GM19397 (cell line): Measurements from ENCODE around the gene LY6G6D.

Source experiments
- ATAC-seq: cut with Tn5 transposase; IDR thresholded peaks from one replicate; pipeline ENCODE4 v1.9.1; 2021; ENCODE audit warnings: mild to moderate bottlenecking, moderate library complexity; ENCODE audit not compliant: unreplicated experiment

The LY6G6D gene

GRCh38 chr6:31733734-31734133 lies 18.6 kb downstream of the LY6G6D start:
- ATAC-seq: no peak

- no peak for ATAC-seq
These were observed 19.2 kb downstream of the LY6G6D start for GRCh38 chr6:31734247-31734820.

- ATAC-seq: no peak
These were observed 19.8 kb downstream of the LY6G6D start for GRCh38 chr6:31734821-31735406.

GRCh38 chr6:31736021-31736767 lies 21.0 kb downstream of the LY6G6D start, which contains the start of gene CLIC1:
TSS of gene CLIC1 (minus strand) at chr6:31736530. CDS start at chr6:31736300, 230 bp downstream.
- no peak for ATAC-seq

GRCh38 chr6:31736768-31737314 lies 21.7 kb downstream of the LY6G6D start:
- ATAC-seq: no peak

GRCh38 chr6:31737315-31737990 lies 22.3 kb downstream of the LY6G6D start:
- no peak for ATAC-seq

GRCh38 chr6:31737991-31738979 lies 23.1 kb downstream of the LY6G6D start:
- no peak for ATAC-seq

- peak; percentile 71 for ATAC-seq
These were observed 24.7 kb downstream of the LY6G6D start, which contains the start of gene MSH5 for GRCh38 chr6:31739639-31740396. TSS of gene MSH5 (plus strand) at chr6:31740005. CDS start at chr6:31740467, 462 bp downstream.

GRCh38 chr6:31740397-31741223 lies 25.5 kb downstream of the LY6G6D start:
- no peak for ATAC-seq

- ATAC-seq: no peak
These were observed 26.7 kb downstream of the LY6G6D start for GRCh38 chr6:31741815-31742214.

GRCh38 chr6:31742894-31743293 lies 27.7 kb downstream of the LY6G6D start:
- no peak for ATAC-seq

- ATAC-seq: no peak
These were observed 29.3 kb downstream of the LY6G6D start for GRCh38 chr6:31744422-31744821.

GRCh38 chr6:31749301-31750036 lies 34.3 kb downstream of the LY6G6D start:
- no peak for ATAC-seq

- no peak for ATAC-seq
These were observed 35.4 kb downstream of the LY6G6D start for GRCh38 chr6:31750411-31751022.

- no peak for ATAC-seq
These were observed 37.7 kb downstream of the LY6G6D start for GRCh38 chr6:31752739-31753319.

- no peak for ATAC-seq
These were observed 43.1 kb downstream of the LY6G6D start for GRCh38 chr6:31758281-31758680.

GRCh38 chr6:31760790-31761189 lies 45.6 kb downstream of the LY6G6D start:
- no peak for ATAC-seq
